Activated naive CD4-positive, alpha-beta T cell treated with anti-CD3 and anti-CD28 coated beads, Interleukin-2, amount 50 U/mL, for 72 hours (primary cell): Measurements from ENCODE around the gene EML4. TPM values are rescaled to one million over a fixed set of nuclear protein-coding genes. Genes with fewer than 3 reads are reported as not detected.

Source experiments
- ATAC-seq, 2 donors: fragments of 150-1000 bp; cut with Tn5 transposase; 2 replicates each; pipeline ENCODE4 v1.10.0; 2021; ENCODE audit warnings: mild to moderate bottlenecking in 2 of 2, moderate library complexity in 2 of 2
- DNase-seq, 2 donors: peaks; one replicate each; pipeline ENCODE4 v3.0.0; 2021 to 2022; ENCODE audit warnings: low spot score in 2 of 2
- H3K27ac Mint-ChIP-seq, 2 donors: one replicate each; pipeline ENCODE4 v1.8.0; 2022; ENCODE audit warnings: mild to moderate bottlenecking in 2 of 2, mixed read lengths in 2 of 2
- H3K36me3 Mint-ChIP-seq, 2 donors: one replicate each; pipeline ENCODE4 v1.8.0; 2022; ENCODE audit warnings: mixed read lengths in 2 of 2
- H3K9me3 Mint-ChIP-seq, 2 donors: one replicate each; pipeline ENCODE4 v1.8.0; 2022; ENCODE audit warnings: mixed read lengths in 2 of 2
- total RNA-seq, 2 donors: library from RNA; stranded (reverse); gene quantifications; one replicate each; pipeline ENCODE4 v1.2.3, GENCODE V29; 2022

EML4 gene
- total RNA-seq, 2 donors from 2014 or later, result 56.6 to 85.7 TPM

- Mint-ChIP-seq H3K27ac (peak overlapping the region in 1 of 2 donors; percentile 49), H3K9me3 (no peaks in the 10 kb centered on the region), H3K36me3 (peaks cover 0 to 13% of the 10 kb centered on the region in 2 donors)
- ATAC-seq (no peak), DNase-seq (no peak)
Measured at GRCh38 chr2:42286268-42286946, 117.3 kb downstream of the EML4 start.

- ATAC-seq (peak in 1 of 2 donors; percentile 64), DNase-seq (no peak)
- peak overlapping the region; percentile 31 to 36 for H3K27ac Mint-ChIP-seq
- no peaks in the 10 kb centered on the region for H3K9me3 Mint-ChIP-seq
- H3K36me3 Mint-ChIP-seq, result peaks cover 0 to 25% of the 10 kb centered on the region in 2 donors
Measured at GRCh38 chr2:42288811-42289210, 119.7 kb downstream of the EML4 start.

GRCh38 chr2:42289222-42289621 is 120.1 kb downstream of the EML4 start:
- peaks cover 0 to 25% of the 10 kb centered on the region in 2 donors for H3K36me3 Mint-ChIP-seq
- peak in 1 of 2 donors; percentile 34 for ATAC-seq
- DNase-seq, result no peak
- no peaks in the 10 kb centered on the region for H3K9me3 Mint-ChIP-seq
- H3K27ac Mint-ChIP-seq, result peak overlapping the region; percentile 0 to 36

- Mint-ChIP-seq H3K27ac (no peak overlapping the region), H3K9me3 (no peaks in the 10 kb centered on the region), H3K36me3 (peaks cover 0 to 29% of the 10 kb centered on the region in 2 donors)
- ATAC-seq, result peak in 1 of 2 donors; percentile 31
- no peak for DNase-seq
Measured at GRCh38 chr2:42290005-42290404, 120.9 kb downstream of the EML4 start.

DNA sequence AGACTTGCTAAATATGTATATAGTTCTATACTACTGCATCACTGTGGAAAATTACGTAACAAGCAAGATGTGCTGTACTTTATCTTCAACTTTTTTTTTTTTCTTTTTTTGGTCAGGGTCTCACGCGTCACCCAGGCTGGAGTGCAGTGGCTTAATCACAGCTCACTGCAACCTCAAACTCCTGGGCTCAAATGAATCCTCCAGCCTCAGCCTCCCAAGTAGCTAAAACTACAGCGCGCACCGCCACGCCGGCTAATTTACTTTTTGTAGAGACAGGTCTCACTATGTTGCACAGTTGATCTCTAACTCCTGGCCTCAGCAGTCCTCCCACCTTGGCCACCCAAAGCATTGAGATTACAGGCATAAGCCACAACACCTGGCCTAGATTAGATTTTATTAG is 123.9 kb downstream of the EML4 start:
- no peak for DNase-seq
- peaks cover 4 to 54% of the 10 kb centered on the region in 2 donors for H3K36me3 Mint-ChIP-seq
- H3K27ac Mint-ChIP-seq, result peak overlapping the region in 1 of 2 donors; percentile 27
- H3K9me3 Mint-ChIP-seq, result no peaks in the 10 kb centered on the region
- ATAC-seq, result no peak

GRCh38 chr2:42296226-42296625 is 127.1 kb downstream of the EML4 start:
- Mint-ChIP-seq H3K9me3 (no peaks in the 10 kb centered on the region), H3K36me3 (peaks cover 8 to 60% of the 10 kb centered on the region in 2 donors), H3K27ac (peak overlapping the region in 1 of 2 donors; percentile 13)
- no peak for DNase-seq
- ATAC-seq, result peak in 1 of 2 donors; percentile 36

- DNase-seq (no peak), ATAC-seq (no peak)
- H3K36me3 Mint-ChIP-seq, result peaks cover 8 to 50% of the 10 kb centered on the region in 2 donors
- no peaks in the 10 kb centered on the region for H3K9me3 Mint-ChIP-seq
- H3K27ac Mint-ChIP-seq, result peak overlapping the region; percentile 73
Measured at GRCh38 chr2:42297322-42297936, 128.3 kb downstream of the EML4 start.

DNA sequence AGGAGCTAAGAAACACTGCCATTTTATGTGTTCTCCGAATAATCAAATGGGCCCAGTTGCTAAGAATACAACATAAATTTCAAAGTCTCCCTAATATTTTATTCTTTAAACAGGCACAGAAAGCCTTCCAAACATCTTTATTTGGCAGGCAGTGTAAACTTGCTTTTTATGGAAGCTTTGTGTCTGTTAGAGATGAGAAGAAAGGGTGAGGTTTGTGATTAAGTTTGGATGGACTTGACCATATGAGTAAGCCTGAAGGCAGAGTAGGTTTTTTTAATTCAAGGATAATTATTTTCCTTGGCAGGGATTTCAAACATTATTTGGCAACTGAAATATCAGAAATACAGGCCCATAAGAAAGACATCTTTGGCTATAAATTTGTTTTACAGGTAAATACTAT is 129.0 kb downstream of the EML4 start:
- H3K9me3 Mint-ChIP-seq, result no peaks in the 10 kb centered on the region
- peaks cover 11 to 53% of the 10 kb centered on the region in 2 donors for H3K36me3 Mint-ChIP-seq
- no peak overlapping the region for H3K27ac Mint-ChIP-seq
- ATAC-seq (no peak), DNase-seq (no peak)

GRCh38 chr2:42298996-42299754 is 130.0 kb downstream of the EML4 start:
- DNase-seq (no peak), ATAC-seq (peak in 1 of 2 donors; percentile 57)
- no peaks in the 10 kb centered on the region for H3K9me3 Mint-ChIP-seq
- peaks cover 16 to 58% of the 10 kb centered on the region in 2 donors for H3K36me3 Mint-ChIP-seq
- peak overlapping the region; percentile 12 to 80 for H3K27ac Mint-ChIP-seq

DNA sequence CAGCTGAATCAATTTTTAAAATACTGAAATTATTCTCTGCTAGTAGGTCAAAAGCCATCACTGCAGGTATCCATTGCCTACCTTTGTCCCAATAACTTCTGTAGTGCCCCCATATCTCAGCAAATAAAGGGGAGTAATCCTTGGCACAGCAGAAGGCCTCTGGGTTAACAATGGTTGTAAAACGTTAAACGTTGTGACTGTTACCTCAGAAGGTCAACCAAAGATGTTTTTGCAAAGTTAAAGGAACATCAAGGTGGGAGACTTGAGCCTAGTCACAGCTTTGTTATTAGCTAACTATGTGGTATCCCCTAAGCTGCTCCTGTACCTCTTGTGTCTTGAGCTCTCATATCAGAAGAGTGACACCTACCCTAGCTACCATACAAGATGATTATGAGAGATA is 131.4 kb downstream of the EML4 start:
- Mint-ChIP-seq H3K9me3 (no peaks in the 10 kb centered on the region), H3K36me3 (peaks cover 16 to 54% of the 10 kb centered on the region in 2 donors)
- peak in 1 of 2 donors; percentile 30 for ATAC-seq

GRCh38 chr2:42303252-42303651 is 134.1 kb downstream of the EML4 start:
- peak overlapping the region; percentile 39 to 65 for H3K27ac Mint-ChIP-seq
- DNase-seq (no peak), ATAC-seq (no peak)
- peaks cover 12 to 46% of the 10 kb centered on the region in 2 donors for H3K36me3 Mint-ChIP-seq
- no peaks in the 10 kb centered on the region for H3K9me3 Mint-ChIP-seq

More for the DNA sequence above, 131.4 kb downstream of the EML4 start:
- no peak overlapping the region for H3K27ac Mint-ChIP-seq
- no peak for DNase-seq

DNA sequence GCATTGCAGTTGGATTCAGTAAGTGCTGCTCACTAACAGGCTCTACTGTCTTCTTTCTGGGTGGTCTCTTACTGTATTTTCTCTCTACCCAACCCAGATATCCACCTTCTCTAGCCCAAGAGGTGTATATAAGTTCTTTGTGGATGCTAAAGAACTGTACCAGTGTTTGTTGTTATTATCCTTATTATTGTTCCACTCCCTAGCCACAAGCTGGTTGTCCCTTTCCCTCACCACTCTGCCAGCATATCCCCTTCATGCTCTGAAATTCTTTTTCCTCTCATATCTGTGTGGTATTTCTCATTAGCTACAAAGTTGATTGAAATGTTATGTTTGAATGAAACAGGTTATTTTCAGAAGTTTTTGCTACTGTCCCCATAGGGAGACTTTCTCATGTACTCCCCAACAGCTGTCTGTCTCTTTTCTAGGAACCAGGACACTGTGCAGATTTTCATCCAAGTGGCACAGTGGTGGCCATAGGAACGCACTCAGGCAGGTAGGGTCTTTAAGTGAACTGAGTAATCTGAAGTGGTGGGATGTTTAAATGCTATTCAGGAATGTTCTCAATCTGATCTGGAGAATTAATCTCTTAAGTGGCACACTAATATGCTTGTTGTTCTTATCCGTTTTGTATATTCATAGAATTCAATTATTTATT is 135.0 kb downstream of the EML4 start:
- Mint-ChIP-seq H3K36me3 (peaks cover 12 to 36% of the 10 kb centered on the region in 2 donors), H3K27ac (peak overlapping the region; percentile 65 to 66), H3K9me3 (no peaks in the 10 kb centered on the region)
- DNase-seq, result no peak
- no peak for ATAC-seq

DNA sequence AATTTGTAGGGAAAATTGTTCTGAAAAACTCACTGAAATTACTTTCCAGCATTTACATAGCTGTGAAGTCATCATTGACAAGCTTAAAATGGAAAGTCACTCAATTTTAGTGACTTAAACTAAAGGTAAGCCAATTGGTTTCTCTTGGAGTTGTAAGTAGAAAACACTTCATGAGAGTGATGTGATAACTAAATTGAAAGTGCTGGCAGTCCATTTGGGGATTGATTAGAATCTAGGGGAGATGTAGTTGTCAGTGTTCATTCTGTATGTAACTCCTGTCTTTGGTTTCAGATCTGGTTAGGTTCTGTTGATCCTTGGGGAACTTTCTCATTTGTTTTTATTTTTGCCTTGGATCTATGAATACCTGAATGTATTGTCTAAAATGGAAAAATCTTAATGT is 138.0 kb downstream of the EML4 start:
- H3K9me3 Mint-ChIP-seq, result no peaks in the 10 kb centered on the region
- ATAC-seq, result no peak
- peaks cover 8 to 30% of the 10 kb centered on the region in 2 donors for H3K36me3 Mint-ChIP-seq
- H3K27ac Mint-ChIP-seq, result no peak overlapping the region
- DNase-seq, result no peak

DNA sequence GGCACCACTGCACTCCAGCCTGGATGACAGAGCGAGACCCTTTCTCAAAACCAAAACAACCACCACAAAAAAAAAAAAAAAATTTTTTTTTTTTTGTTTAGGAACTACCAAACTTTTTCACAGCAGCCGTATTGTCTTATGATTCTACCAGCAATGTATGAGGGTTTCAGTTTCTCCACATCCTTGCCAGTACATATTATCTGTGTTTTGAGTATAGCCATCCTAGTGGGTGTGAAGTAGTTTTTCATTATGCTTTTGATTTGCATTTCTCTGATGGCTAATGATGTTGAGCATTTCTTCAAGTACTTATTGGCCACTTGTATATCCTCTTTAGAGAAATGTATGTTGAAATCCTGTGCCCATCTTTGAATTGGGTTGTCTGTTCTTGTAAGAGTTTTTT is 140.2 kb downstream of the EML4 start:
- DNase-seq (no peak), ATAC-seq (no peak)
- H3K36me3 Mint-ChIP-seq, result peaks cover 0 to 19% of the 10 kb centered on the region in 2 donors
- H3K9me3 Mint-ChIP-seq, result no peaks in the 10 kb centered on the region
- H3K27ac Mint-ChIP-seq, result no peak overlapping the region

DNA sequence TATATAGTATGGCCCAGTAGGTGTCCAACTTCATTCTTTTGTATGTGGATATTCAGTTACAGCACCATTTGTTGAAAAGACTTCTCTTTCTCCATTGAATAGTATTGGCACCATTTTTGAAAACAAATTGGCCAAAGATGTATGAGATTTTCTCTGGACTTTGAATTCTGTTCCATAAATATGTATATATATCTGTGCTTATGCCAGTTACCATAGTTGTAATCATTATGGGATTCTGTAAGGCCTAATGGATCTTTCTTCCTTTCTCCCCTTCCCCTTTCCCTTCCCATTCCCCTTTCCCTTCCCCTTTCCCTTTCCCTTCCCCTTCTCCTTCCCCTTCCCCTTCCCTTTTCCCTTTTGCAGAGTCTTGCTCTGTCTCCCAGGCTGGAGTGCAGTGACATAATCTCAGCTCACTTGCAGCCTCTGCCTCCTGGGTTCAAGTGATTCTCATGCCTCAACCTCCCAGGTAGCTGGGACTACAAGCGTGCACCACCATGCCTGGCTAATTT is 140.9 kb downstream of the EML4 start:
- ATAC-seq (no peak), DNase-seq (no peak)
- Mint-ChIP-seq H3K36me3 (peaks cover 0 to 22% of the 10 kb centered on the region in 2 donors), H3K27ac (no peak overlapping the region), H3K9me3 (no peaks in the 10 kb centered on the region)

- Mint-ChIP-seq H3K36me3 (peaks cover 0 to 10% of the 10 kb centered on the region in 2 donors), H3K27ac (peak overlapping the region in 1 of 2 donors; percentile 84)
Measured at GRCh38 chr2:42312106-42312505, 143.0 kb downstream of the EML4 start.

More at GRCh38 chr2:42312106-42312505, 143.0 kb downstream of the EML4 start:
- DNase-seq (no peak), ATAC-seq (no peak)
- no peaks in the 10 kb centered on the region for H3K9me3 Mint-ChIP-seq
